Choroid plexus epithelial cell (primary cell): ENCODE data around the gene ELOVL4.

ENCODE experiments used
- DNase-seq: peaks from one replicate; pipeline ENCODE4 v3.0.0-alpha.2; 2010; ENCODE audit warnings: low read depth
- H3K4me3 ChIP-seq: 2 replicates; pipeline ENCODE4 v1.5.1; 2011; ENCODE audit warnings: low read depth, mild to moderate bottlenecking, control low read depth, low read length, moderate library complexity
- CTCF ChIP-seq: conservative IDR thresholded peaks from 2 replicates; pipeline ENCODE4 v1.5.1; 2011; ENCODE audit warnings: low read depth, mild to moderate bottlenecking, control low read depth, inconsistent platforms, low read length, moderate library complexity

Gene ELOVL4

GRCh38 chr6:79946272-79947190 is 822 bp downstream of the ELOVL4 start:
- peak; percentile 54 for DNase-seq
- peak overlapping the region; percentile 77 for H3K4me3 ChIP-seq
- peak; percentile 61 for TF ChIP-seq CTCF

GRCh38 chr6:79943133-79943532 is 4.2 kb downstream of the ELOVL4 start:
- TF ChIP-seq CTCF = no peak
- no peak overlapping the region for H3K4me3 ChIP-seq

GRCh38 chr6:79941489-79942151 is 5.7 kb downstream of the ELOVL4 start:
- TF ChIP-seq CTCF = no peak
- no peak overlapping the region for H3K4me3 ChIP-seq

More at GRCh38 chr6:79943133-79943532, 4.2 kb downstream of the ELOVL4 start:
- DNase-seq = no peak

GRCh38 chr6:79928478-79928998 is 18.8 kb downstream of the ELOVL4 start:
- no peak for DNase-seq
- TF ChIP-seq CTCF = no peak

More at GRCh38 chr6:79941489-79942151, 5.7 kb downstream of the ELOVL4 start:
- DNase-seq = no peak

GRCh38 chr6:79927758-79928157 is 19.6 kb downstream of the ELOVL4 start:
- H3K4me3 ChIP-seq = no peak overlapping the region
- TF ChIP-seq CTCF = no peak
- DNase-seq = no peak

More at GRCh38 chr6:79928478-79928998, 18.8 kb downstream of the ELOVL4 start:
- H3K4me3 ChIP-seq = no peak overlapping the region

GRCh38 chr6:79923270-79923669 is 24.1 kb downstream of the ELOVL4 start:
- no peak overlapping the region for H3K4me3 ChIP-seq
- no peak for DNase-seq
- no peak for TF ChIP-seq CTCF
